Smooth muscle cell of the brain vasculature (primary cell): ENCODE data around the gene KIF26B.

Experiments
- DNase-seq: peaks from one replicate; pipeline ENCODE4 v3.0.0-alpha.2; 2012; ENCODE audit warnings: low read depth, low spot score

The KIF26B gene

GRCh38 chr1:245556057-245556456, 401.3 kb downstream of the KIF26B start:
- no peak for DNase-seq

GRCh38 chr1:245558069-245558468, 403.3 kb downstream of the KIF26B start:
- DNase-seq = no peak

GRCh38 chr1:245560316-245560859, 405.6 kb downstream of the KIF26B start:
- DNase-seq = no peak

GRCh38 chr1:245561665-245562234, 407.0 kb downstream of the KIF26B start:
- no peak for DNase-seq

- DNase-seq = no peak
Observed at GRCh38 chr1:245566134-245566533, 411.3 kb downstream of the KIF26B start.

- no peak for DNase-seq
Observed at GRCh38 chr1:245566952-245567351, 412.2 kb downstream of the KIF26B start.

- no peak for DNase-seq
Observed at GRCh38 chr1:245571815-245572294, 417.1 kb downstream of the KIF26B start.

- DNase-seq = no peak
Observed at GRCh38 chr1:245572709-245573108, 417.9 kb downstream of the KIF26B start.

- DNase-seq = no peak
Observed at GRCh38 chr1:245575710-245576109, 420.9 kb downstream of the KIF26B start.

GRCh38 chr1:245576323-245576722, 421.5 kb downstream of the KIF26B start:
- DNase-seq = no peak

GRCh38 chr1:245577191-245578157, 422.7 kb downstream of the KIF26B start:
- no peak for DNase-seq

GRCh38 chr1:245578308-245578707, 423.5 kb downstream of the KIF26B start:
- no peak for DNase-seq

- DNase-seq = no peak
Observed at GRCh38 chr1:245578771-245579170, 424.0 kb downstream of the KIF26B start.

- DNase-seq = no peak
Observed at GRCh38 chr1:245579881-245580280, 425.1 kb downstream of the KIF26B start.

GRCh38 chr1:245580651-245581050, 425.9 kb downstream of the KIF26B start:
- no peak for DNase-seq

- no peak for DNase-seq
Observed at GRCh38 chr1:245582026-245582425, 427.2 kb downstream of the KIF26B start.

GRCh38 chr1:245583081-245583480, 428.3 kb downstream of the KIF26B start:
- no peak for DNase-seq

GRCh38 chr1:245583575-245584330, 429.0 kb downstream of the KIF26B start:
- no peak for DNase-seq

GRCh38 chr1:245585252-245585959, 430.6 kb downstream of the KIF26B start:
- DNase-seq = no peak

GRCh38 chr1:245587435-245588115, 432.8 kb downstream of the KIF26B start:
- no peak for DNase-seq
